GM23338 (cell line): ENCODE data around the gene EML2.

ENCODE experiments used
- JUNB ChIP-seq: IDR thresholded peaks from one replicate; pipeline ENCODE4 v1.6.1; 2016; ENCODE audit warnings: antibody characterized with exemption; ENCODE audit not compliant: unreplicated experiment
- TF ChIP-seq, protein P1 (sequence below), 2 experiments: fragments of 200-600 bp in 1 of 2; sonication (generic) in 1 of 2; conservative IDR thresholded peaks; 2 replicates each; pipeline versions ENCODE4 v1.5.1 to v1.6.1; 2016 to 2017; ENCODE audit warnings: antibody characterized with exemption in 2 of 2, low read depth in 2 of 2, mild to moderate bottlenecking in 2 of 2, moderate library complexity in 1 of 2

GRCh38 chr19:45591638-45592005 lies 47.6 kb downstream of the EML2 start:
- TF ChIP-seq, protein P1, sequence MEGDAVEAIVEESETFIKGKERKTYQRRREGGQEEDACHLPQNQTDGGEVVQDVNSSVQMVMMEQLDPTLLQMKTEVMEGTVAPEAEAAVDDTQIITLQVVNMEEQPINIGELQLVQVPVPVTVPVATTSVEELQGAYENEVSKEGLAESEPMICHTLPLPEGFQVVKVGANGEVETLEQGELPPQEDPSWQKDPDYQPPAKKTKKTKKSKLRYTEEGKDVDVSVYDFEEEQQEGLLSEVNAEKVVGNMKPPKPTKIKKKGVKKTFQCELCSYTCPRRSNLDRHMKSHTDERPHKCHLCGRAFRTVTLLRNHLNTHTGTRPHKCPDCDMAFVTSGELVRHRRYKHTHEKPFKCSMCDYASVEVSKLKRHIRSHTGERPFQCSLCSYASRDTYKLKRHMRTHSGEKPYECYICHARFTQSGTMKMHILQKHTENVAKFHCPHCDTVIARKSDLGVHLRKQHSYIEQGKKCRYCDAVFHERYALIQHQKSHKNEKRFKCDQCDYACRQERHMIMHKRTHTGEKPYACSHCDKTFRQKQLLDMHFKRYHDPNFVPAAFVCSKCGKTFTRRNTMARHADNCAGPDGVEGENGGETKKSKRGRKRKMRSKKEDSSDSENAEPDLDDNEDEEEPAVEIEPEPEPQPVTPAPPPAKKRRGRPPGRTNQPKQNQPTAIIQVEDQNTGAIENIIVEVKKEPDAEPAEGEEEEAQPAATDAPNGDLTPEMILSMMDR (conservative IDR thresholded peaks at IDR 0.05; ENCODE audit: low read depth in 2 of 2) = no peak
- no peak for TF ChIP-seq JUNB
